HG03025 (cell line): ENCODE measurements around the gene JMJD1C.
"Not testable (repeated sequence)": the region's sequence is repeated elsewhere in the genome, so short reads cannot be mapped to it uniquely, and the experiment has no call there.

ENCODE experiments used
- ATAC-seq: cut with Tn5 transposase; IDR thresholded peaks from one replicate; pipeline ENCODE4 v1.9.1; 2021; ENCODE audit warnings: mild to moderate bottlenecking, moderate library complexity; ENCODE audit not compliant: unreplicated experiment, low FRiP score

Gene JMJD1C

GRCh38 chr10:63314020-63314419 lies 151.8 kb downstream of the JMJD1C start:
- ATAC-seq = no peak

GRCh38 chr10:63313066-63313717 lies 152.6 kb downstream of the JMJD1C start:
- no peak for ATAC-seq

DNA sequence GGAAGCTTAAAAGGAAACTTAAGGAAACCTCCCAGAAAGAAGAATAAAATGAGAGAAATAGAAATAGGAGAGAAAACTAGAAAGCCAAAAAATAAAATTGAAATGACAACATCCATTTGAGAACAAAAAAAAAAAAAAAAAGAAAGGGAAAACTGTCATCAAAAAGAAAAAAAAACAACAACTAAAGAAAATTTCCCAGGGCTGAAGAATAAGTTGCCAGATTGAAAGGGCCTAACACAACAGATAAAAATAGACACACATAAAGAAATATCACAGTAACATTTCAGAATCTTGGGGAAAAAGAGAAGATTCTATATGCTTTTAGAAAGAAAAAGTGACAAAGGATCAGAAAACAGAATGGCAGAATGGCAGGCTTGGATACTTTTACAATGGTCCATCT lies 157.1 kb downstream of the JMJD1C start:
- ATAC-seq = no peak

DNA sequence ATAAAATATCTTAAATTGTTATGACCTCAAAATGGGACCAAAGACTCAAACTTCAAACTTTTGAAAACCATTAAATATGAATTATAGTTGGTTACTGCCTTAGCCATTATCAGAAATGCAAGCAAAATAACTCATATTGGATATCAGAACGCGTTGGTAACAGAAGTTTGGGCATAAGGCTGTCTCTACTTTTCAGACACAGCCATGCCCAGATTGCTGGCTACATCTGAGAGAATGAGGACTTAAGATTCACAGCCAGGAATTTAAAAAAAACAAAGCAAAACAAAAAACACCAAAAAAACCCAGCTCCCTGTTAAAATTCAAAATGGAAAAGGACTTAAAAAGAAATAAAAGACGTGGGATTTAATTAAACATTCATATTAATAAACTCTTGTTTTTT lies 161.6 kb downstream of the JMJD1C start:
- no peak for ATAC-seq

DNA sequence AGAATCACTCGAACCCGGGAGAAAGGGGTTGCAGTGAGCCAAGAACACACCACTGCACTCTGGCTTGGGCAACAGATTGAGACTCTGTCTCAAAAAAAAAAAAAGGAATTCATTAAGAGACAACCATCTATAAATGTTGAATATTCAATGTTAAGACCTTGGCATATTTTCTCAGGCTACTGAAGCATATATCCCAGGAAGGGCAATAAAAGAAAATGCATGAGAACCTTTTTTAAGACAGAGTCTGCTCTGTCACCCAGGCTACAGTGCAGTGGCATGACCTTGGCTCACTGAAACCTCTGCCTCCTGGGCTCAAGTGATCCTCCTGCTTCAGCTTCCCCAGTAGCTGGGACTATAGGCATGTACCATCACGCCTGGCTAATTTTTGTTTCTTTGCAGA lies 165.0 kb downstream of the JMJD1C start:
- no peak for ATAC-seq

DNA sequence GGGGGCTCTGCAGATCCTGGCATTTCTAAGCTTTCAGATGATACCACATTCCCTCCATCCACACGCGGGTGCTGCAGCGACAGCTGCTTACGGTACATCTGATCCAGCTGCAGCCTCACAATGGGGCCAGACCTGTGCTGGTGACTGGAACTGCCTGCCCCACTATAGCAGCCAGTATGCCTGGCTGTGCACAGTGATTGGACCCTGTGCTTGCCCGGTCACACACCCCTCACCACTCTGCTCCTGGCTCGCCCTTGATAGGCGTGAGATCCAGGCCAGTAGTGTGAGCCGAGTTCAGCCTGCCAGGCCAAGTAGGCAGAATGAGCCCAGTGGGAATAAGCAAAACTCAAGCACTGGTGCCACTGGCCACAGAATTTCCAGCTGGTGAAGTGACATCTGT lies 167.8 kb downstream of the JMJD1C start:
- no peak for ATAC-seq

DNA sequence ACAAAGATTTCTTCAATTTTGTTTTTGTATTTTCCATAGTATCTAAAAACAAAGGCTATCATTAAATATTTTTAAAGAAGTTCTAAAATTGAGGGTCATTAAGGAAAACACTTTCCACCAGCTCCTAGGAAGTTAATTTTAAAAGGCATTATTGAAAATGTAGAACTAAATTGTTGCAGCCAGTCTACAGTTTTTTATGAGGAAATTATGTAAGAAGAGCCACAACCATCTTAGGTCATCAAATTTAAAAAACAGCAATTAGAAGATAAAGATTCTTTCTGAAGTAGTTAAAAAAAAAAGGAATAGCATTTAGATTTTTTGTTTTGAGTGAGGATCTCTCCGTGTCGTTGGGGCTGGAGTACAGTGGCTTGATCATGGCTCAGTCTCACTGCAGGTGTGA lies 171.0 kb downstream of the JMJD1C start:
- ATAC-seq = no peak

GRCh38 chr10:63292847-63293246 lies 172.9 kb downstream of the JMJD1C start:
- not testable (repeated sequence) for ATAC-seq

DNA sequence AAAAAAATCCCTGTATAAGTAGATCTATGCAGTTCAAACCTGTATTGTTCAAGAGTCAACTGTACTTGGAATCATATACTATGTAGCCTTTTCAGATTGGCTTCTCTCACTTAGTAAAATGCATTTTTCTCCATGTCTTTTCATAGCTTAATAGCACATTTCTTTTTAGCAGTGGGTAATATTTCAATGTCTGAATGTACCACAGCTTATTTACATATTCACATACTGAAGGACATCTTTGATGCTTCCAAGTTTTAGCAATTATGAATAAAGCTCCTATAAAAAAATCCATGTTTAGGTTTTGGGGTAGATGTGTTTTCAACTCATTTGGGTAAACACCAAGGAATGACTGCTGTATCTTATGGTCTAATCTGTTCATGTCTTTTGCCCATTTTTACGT lies 177.6 kb downstream of the JMJD1C start:
- no peak for ATAC-seq

DNA sequence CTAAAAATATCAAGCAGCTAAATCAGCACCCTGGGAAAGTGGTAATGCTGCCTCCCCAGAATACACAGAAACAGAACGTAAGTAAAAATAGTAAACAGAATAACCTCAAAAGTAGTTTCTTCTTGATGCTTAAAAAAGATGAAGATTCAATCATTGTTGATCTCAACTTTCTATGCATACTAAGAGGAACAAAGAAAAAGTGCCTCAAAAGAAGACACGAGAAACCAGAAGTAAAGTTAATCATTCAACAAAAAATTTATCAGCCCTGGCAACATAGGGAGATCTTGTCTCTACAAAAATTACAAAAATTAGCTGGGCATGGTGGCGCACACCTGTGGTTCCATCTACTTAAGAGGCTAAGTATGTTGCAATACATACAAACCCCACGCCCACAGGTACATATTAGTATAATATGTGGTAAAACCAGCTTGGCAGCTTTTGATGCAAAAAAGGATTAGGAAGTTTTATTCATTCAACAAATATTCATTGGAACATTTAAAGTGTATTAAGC lies 179.0 kb downstream of the JMJD1C start:
- ATAC-seq = peak; percentile 84

GRCh38 chr10:63286340-63286739 lies 179.4 kb downstream of the JMJD1C start:
- ATAC-seq = peak; percentile 30

DNA sequence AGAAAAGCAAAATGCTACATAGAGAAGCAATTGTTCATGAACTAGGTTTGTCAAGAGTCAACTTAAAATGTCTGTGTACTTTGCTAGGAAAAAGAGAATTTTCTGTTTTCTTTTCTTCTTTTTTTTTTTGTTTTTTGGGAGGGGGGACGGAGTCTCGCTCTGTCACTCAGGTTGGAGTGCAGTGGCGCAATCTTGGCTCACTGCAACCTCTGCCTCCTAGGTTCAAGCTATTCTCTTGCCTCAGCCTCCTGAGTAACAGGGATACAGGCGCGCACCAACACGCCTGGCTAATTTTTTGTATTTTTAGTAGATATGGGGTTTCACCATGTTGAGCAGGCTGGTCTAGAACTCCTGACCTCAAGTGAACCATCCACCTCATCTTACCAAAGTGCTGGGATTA lies 181.9 kb downstream of the JMJD1C start:
- not testable (repeated sequence) for ATAC-seq

DNA sequence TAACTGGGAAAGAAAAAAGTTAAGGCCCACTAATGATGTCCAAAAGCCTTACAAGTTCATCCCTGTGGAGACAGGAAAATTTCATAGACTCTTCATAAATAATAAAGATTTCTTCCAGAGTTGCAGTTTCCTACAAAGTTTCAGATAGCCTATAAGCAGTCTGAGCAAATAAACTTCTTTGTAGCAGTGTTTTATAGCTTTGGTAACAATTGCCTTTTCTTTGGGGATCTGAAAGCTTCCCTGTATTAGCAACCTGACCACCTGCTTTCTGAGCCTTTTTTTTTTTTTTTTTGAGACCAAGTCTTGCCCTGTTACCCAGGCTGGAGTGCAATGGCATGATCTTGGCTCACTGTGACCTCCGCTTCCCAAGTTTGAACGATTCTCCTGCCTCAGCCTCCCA lies 182.7 kb downstream of the JMJD1C start:
- ATAC-seq = no peak

- ATAC-seq = no peak
These were observed 183.8 kb downstream of the JMJD1C start for GRCh38 chr10:63281967-63282366.

DNA sequence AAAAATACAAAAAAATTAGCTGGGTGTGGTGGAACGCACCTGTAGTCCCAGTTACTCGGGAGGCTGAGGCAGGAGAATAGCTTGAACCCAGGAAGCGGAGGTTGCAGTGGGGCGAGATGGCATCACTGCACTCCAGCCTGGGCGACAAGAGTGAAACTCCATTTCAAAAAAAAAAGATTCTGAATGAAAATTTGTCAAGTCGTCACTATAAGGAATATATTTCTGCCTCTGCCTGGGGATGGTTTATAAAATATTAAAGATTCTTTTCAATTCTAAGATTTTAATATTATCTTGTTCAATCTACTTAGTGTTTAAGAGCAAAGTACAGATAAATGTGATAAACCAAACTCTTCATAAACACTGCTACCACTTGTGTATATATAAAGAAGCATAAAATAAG lies 185.4 kb downstream of the JMJD1C start:
- ATAC-seq = no peak

- no peak for ATAC-seq
These were observed 190.7 kb downstream of the JMJD1C start for GRCh38 chr10:63275094-63275493.

DNA sequence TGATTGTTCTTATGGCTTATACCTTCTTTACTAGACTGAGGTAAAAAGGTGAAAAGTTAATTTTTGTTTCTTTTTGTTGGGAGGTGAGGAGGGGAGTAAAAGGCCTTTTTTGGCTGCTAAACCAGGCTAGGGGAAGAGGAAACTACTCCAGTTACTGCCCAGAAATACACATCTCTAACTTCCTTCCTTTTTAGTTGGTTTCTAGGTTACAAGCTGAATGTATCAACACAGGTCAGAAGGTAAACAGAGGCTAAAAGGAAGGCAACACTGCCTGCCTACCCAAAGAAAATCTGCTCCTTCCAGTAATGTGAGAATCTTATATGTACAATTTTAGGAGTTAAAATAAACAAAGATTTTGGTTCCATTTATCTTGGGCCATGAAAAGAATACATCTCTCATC lies 192.2 kb downstream of the JMJD1C start:
- ATAC-seq = no peak

- ATAC-seq = peak; percentile 98
These were observed 196.8 kb downstream of the JMJD1C start for GRCh38 chr10:63268798-63269503.

GRCh38 chr10:63268149-63268797 lies 197.5 kb downstream of the JMJD1C start:
- ATAC-seq = no peak

GRCh38 chr10:63267414-63268148 lies 198.2 kb downstream of the JMJD1C start:
- no peak for ATAC-seq
